GM21526 (cell line): Measurements from ENCODE around the gene IMMP2L.
"Not testable (repeated sequence)": the region's sequence is repeated elsewhere in the genome, so short reads cannot be mapped to it uniquely, and the experiment has no call there.

Source experiments
- ATAC-seq: cut with Tn5 transposase; IDR thresholded peaks from one replicate; pipeline ENCODE4 v1.9.1; 2021; ENCODE audit warnings: moderate library complexity; ENCODE audit not compliant: unreplicated experiment, low FRiP score

The IMMP2L gene

DNA sequence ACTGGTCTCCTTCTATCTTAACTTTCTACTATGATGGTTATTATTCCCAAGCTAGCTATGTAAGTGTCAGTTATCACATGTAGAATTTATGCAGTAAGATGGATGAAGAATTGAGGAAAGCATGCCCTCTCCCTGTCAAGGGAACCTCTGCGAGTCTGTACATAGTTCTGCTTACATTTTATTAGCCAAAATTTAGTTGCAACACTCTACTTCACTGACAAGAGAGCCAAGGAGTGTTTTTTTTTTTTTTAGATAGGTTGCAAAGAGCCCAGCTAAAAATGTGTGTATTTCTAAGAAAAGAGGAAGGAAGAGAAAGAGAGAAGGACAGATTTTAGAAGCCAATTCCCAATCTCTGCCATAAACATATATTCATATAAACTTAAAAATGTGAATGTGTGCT, 829.1 kb downstream of the IMMP2L start:
- ATAC-seq, result no peak

DNA sequence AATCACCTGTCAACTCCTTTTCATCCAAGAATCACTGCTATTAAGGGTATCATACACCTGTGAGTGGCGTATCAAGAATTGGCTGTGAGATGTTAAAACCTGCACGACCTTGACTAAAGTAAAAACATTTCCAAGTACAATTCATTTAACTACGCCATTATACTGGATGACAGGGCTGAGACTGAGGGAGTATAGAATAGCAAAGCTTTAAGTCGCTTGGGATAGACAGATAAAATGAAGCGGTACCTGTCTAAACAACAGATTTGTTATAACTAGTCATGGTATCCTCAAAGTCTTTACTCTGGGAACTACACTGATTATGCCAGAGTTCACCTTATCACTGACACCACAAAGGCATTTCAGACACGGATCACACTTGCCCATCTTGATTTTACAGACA, 837.5 kb downstream of the IMMP2L start:
- no peak for ATAC-seq

- ATAC-seq, result no peak
Observed at GRCh38 chr7:110721395-110721794, 840.9 kb downstream of the IMMP2L start.

GRCh38 chr7:110720626-110721025, 841.7 kb downstream of the IMMP2L start:
- no peak for ATAC-seq

DNA sequence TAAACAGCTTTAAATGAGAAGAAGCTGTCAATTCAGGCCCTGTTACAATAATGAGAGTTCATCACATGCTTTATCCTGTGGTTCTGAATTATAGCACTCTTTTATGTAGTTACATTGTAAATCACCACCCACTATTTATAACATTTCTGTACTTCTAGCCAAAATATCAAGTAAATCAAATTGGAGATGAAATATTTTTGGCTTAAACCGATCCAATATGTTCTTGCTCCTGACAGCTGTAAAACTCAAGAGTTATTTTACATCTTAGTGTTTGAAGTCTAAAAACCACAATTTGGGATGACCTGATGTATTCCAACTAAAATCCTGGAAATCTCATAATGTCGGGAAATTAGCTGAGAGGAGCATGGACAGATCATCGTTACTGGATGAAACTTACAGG, 842.6 kb downstream of the IMMP2L start:
- no peak for ATAC-seq

DNA sequence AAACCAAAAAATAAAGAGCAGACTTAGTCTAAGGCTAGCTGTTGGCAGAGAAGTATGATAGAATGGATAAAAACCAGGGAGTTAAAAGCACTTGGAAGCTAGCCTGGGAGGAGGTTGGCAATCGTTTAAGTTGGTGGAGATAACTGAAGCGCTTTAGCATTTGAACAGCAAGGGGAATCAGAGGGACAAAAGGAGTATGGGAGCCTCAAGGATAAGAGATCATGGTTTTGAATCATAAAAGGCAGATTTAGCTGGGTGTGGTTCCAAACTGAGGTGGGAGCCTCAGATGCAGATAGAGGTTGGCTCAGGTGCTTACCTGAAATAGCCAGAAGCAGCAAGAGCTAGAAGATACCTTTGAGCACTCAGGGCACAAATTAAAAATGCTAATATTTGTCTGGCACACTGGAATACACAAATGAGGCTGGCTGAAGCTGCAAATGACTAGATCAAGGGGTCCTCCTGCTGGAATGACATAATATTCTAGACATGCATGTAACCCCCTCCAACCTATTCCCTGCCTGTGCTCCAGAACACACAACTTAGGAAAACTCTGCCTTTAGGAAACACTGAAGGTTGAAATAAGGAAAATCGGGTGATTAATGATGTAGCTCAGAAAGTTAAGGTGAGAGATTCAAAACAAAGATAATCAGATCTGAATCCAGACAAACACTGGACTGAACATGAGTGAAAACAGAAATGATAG, 843.6 kb downstream of the IMMP2L start:
- no peak for ATAC-seq

GRCh38 chr7:110704225-110704624, 858.1 kb downstream of the IMMP2L start:
- ATAC-seq, result no peak

GRCh38 chr7:110698576-110698975, 863.7 kb downstream of the IMMP2L start:
- no peak for ATAC-seq

- ATAC-seq, result no peak
Observed at GRCh38 chr7:110693344-110693743, 868.9 kb downstream of the IMMP2L start.

DNA sequence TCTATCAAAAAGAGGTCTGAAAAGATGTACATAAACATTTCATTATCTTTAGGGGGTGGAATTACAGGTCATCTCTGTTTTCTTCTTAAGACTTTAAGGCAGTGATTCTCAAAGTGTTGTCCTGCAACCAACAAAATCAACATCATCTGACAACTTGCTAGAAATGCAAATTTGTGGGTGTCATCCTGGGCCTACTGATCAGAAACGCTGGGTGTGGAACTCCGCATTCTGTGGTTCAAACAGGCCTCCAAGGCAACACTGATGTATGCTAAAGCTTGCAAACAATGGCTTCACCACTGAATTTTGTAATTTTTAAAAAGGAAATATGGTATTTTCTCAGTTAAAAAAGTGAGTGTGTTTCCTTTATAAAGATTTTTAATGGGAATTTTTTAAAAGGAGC, 873.4 kb downstream of the IMMP2L start:
- no peak for ATAC-seq

GRCh38 chr7:110685899-110686298, 876.4 kb downstream of the IMMP2L start:
- ATAC-seq, result no peak

DNA sequence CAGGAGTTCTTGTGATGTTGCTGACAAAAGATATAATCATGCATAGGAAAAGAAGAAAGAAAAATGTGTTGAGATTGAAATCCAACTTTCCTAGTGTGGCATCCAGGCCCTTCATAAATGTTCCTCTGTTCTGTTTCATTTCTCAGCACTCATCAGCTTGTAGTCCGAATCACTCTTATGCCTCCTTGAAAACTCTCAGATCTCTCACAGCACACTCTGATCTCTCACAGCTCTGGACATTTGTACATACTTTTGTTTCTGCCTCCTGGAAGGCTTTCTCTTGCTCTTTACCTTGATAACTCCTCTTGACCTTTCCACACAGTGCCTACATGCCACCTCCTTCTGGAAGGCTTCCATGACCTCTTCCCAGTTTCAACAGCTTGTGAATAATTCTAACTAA, 880.4 kb downstream of the IMMP2L start:
- no peak for ATAC-seq

DNA sequence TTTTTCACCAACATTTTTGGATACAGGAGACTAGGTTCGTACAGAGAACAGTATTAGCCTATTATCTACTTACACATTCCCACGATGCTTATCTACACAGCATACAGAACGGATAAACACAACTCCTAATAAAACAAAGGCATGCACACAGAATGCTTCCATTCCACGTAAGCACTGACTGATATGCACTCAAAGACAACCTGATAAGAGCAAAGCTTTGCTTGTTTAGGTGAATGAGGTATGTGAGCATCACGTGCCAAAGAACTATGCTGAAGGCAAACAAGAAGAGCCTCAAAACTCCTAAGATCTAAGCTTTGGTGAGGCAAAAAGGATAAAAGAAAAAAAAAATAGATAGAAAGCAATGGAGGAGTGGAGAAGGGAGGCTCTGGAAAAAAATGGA, 884.9 kb downstream of the IMMP2L start:
- ATAC-seq, result no peak

GRCh38 chr7:110676785-110677184, 885.5 kb downstream of the IMMP2L start:
- ATAC-seq, result no peak

DNA sequence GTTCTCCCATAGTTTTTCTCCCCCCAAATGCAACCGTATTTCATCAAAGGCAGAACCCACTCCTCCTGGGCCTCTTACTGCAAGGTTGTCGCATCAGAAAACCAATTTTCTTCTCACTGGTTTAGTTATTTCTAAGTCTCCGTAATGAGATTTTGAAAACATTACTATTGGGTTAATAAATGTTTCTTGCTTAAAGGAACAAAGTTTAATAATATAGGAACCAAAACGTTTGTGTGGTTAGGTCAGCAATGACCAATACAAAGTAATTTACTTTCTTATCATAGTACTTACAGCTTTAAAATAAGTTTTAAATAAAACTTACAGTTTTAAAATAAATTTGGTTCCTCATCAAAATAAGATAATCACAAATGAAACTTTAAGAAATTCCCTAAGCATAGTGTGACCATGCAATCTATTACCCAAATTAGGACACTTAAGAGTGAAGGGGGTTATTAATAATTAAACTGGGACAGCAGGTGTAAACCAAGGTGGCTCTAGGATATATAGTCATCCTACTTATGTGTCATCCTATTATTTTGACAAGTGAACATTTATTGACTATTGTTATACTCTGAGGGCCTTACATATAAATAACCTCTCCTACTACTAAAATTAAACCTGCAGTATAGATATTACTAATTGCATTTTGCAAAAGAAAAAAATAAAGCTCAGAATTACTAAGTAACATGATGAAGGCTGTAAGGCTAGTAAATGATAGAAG, 886.7 kb downstream of the IMMP2L start:
- no peak for ATAC-seq

- no peak for ATAC-seq
Observed at GRCh38 chr7:110673148-110673547, 889.1 kb downstream of the IMMP2L start.

- ATAC-seq, result no peak
Observed at GRCh38 chr7:110669410-110669809, 892.9 kb downstream of the IMMP2L start.

DNA sequence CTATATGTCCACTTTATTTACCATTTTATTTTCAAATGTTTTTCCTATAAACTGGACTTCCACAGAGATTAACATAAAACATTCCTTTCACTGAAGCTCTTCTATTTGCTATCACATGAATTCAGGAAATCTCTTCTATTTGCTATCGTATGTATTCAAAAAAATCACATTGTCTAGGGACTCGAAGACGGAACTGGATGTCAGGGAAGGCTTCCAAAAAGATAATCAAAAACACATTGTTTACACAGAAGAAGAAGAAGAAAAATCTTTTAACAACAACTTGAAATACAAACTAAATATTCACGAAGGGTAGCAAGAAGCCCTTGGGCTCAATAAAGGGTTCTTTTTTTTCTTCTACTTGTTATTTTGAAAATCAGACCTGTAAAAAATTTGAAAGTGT, 897.5 kb downstream of the IMMP2L start:
- no peak for ATAC-seq

DNA sequence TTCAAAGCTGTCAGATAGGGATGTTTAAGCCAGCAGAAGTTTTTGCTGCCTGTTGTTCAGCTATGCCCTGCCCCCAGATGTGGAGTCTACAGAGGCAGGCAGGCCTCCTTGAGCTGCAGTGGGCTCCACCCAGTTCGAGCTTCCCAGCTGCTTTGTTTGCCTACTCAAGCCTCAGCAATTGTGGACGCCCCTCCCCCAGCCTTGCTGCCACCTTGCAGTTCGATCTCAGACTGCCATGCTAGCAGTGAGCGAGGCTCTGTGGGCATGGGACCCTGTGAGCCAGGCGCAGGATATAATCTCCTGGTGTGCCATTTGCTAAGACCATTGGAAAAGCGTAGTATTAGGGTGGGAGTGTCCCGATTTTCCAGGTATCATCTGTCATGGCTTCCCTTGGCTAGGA, 901.7 kb downstream of the IMMP2L start:
- ATAC-seq, result not testable (repeated sequence)

DNA sequence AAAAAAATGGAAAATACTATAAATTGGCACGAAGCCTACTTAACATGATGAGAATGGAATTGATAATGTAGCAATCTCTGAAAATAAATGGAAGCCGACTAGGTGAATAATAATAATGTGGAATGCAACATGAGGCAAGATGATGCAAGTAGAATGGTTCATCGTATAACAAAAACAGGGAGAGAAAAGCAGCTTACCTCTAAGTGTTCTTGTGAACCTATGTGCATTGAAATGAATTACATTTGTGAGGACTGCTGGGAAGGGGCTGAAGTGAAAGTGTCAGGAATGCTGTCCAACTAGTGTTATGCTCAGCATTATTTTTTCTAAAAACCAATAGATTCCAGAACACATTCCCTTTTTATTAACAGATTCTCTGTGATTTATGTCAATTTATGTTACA, 912.0 kb downstream of the IMMP2L start:
- no peak for ATAC-seq

GRCh38 chr7:110647266-110647665, 915.0 kb downstream of the IMMP2L start:
- no peak for ATAC-seq

DNA sequence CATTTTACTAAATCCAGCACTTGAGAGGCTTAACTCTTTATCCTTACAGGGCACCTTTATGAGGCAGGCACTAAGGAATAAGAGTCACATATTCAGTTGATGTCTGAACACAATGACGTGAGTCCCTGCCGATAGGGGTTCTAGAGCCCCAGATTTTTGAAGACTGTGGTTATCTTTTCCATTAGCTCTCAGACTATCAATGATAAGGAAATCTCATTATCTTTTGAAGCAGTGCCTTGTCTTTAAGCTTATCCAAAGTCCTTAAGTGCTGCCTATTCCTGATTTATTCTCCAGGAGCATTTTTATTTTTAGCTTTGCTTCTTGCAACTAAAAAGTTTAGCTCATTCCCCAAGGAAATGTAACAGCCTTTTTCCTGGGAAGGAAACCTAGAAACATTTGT, 915.5 kb downstream of the IMMP2L start:
- no peak for ATAC-seq
